Osteocyte (in vitro differentiated cells): Measurements from ENCODE around the gene IQGAP3. TPM values are rescaled to one million over a fixed set of nuclear protein-coding genes. Genes with fewer than 3 reads are reported as not detected.
A peak's percentile ranks its signal among the peaks of the same experiment; 100 is the strongest.

Source experiments
- DNase-seq: peaks from one replicate; pipeline ENCODE4 v3.0.0; 2021; ENCODE audit warnings: mixed read lengths; ENCODE audit not compliant: unreplicated experiment; ENCODE audit errors: extremely low spot score
- H3K27ac Mint-ChIP-seq: one replicate; pipeline ENCODE4 v1.8.0; 2021; ENCODE audit warnings: mild to moderate bottlenecking, mixed read lengths; ENCODE audit not compliant: unreplicated experiment
- H3K27me3 Mint-ChIP-seq: one replicate; pipeline ENCODE4 v1.8.0; 2021; ENCODE audit warnings: mixed read lengths; ENCODE audit not compliant: unreplicated experiment
- H3K36me3 Mint-ChIP-seq: one replicate; pipeline ENCODE4 v1.8.0; 2021; ENCODE audit warnings: mixed read lengths; ENCODE audit not compliant: unreplicated experiment
- H3K4me1 Mint-ChIP-seq: one replicate; pipeline ENCODE4 v1.8.0; 2021; ENCODE audit warnings: mixed read lengths; ENCODE audit not compliant: unreplicated experiment
- H3K4me3 Mint-ChIP-seq: one replicate; pipeline ENCODE4 v1.8.0; 2021; ENCODE audit warnings: mild to moderate bottlenecking, moderate library complexity, mixed read lengths; ENCODE audit not compliant: unreplicated experiment
- H3K9me3 Mint-ChIP-seq: one replicate; pipeline ENCODE4 v1.8.0; 2021; ENCODE audit warnings: mixed read lengths; ENCODE audit not compliant: unreplicated experiment
- CTCF ChIP-seq: fragments of 200-600 bp; sonication (generic); IDR thresholded peaks from 2 replicates; pipeline ENCODE4 v1.5.0; 2021; ENCODE audit warnings: antibody characterized with exemption, mild to moderate bottlenecking, moderate library complexity
- total RNA-seq: library from RNA; stranded (reverse); gene quantifications from 2 replicates; pipeline ENCODE4 v1.2.1, GENCODE V29; 2021

Gene IQGAP3
- total RNA-seq, 1 donor from 2014 or later = 9.8 TPM

- peaks cover 7% of the 10 kb centered on the region for H3K4me1 Mint-ChIP-seq
- H3K27ac Mint-ChIP-seq = no peak overlapping the region
- no peak overlapping the region for H3K4me3 Mint-ChIP-seq
- H3K27me3 Mint-ChIP-seq = no peaks in the 10 kb centered on the region
- no peaks in the 10 kb centered on the region for H3K9me3 Mint-ChIP-seq
- TF ChIP-seq CTCF = no peak
- no peak for DNase-seq
- H3K36me3 Mint-ChIP-seq = peaks cover 51% of the 10 kb centered on the region
These were observed 92.4 kb downstream of the IQGAP3 start for GRCh38 chr1:156480016-156480370.

- DNase-seq = no peak
- Mint-ChIP-seq H3K36me3 (peaks cover 54% of the 10 kb centered on the region), H3K4me3 (no peak overlapping the region), H3K27me3 (no peaks in the 10 kb centered on the region), H3K27ac (no peak overlapping the region), H3K9me3 (no peaks in the 10 kb centered on the region), H3K4me1 (peaks cover 7% of the 10 kb centered on the region)
- TF ChIP-seq CTCF = no peak
These were observed 93.0 kb downstream of the IQGAP3 start for GRCh38 chr1:156479093-156480015.

- Mint-ChIP-seq H3K4me3 (no peak overlapping the region), H3K36me3 (peaks cover 65% of the 10 kb centered on the region), H3K4me1 (peaks cover 7% of the 10 kb centered on the region), H3K9me3 (no peaks in the 10 kb centered on the region), H3K27me3 (no peaks in the 10 kb centered on the region), H3K27ac (no peak overlapping the region)
- TF ChIP-seq CTCF = no peak
- DNase-seq = no peak
These were observed 94.1 kb downstream of the IQGAP3 start for GRCh38 chr1:156478250-156478627.

- Mint-ChIP-seq H3K27ac (peak overlapping the region; percentile 34), H3K36me3 (peaks cover 63% of the 10 kb centered on the region), H3K27me3 (no peaks in the 10 kb centered on the region), H3K4me1 (peaks cover 7% of the 10 kb centered on the region), H3K9me3 (no peaks in the 10 kb centered on the region), H3K4me3 (no peak overlapping the region)
- no peak for TF ChIP-seq CTCF
- DNase-seq = no peak
These were observed 94.7 kb downstream of the IQGAP3 start for GRCh38 chr1:156477526-156478249.
